Ascending aorta (tissue), 2 donors: Measurements from ENCODE around the gene STRIT1. TPM values are rescaled to one million over a fixed set of nuclear protein-coding genes. Genes with fewer than 3 reads are reported as not detected.

Source experiments
- DNase-seq, 2 donors: peaks; one replicate each; pipeline ENCODE4 v3.0.0-alpha.2; 2019; ENCODE audit warnings: low spot score in 2 of 2
- H3K27ac ChIP-seq, 2 donors: fragments of 200-600 bp; sonication (generic); one replicate each; pipeline ENCODE4 v1.5.1; 2016 to 2017; ENCODE audit warnings: mild to moderate bottlenecking in 1 of 2
- H3K27me3 ChIP-seq: fragments of 200-600 bp; sonication (generic); one replicate; pipeline ENCODE4 v1.5.1; 2017
- H3K36me3 ChIP-seq, 2 donors: fragments of 200-600 bp; sonication (generic); one replicate each; pipeline ENCODE4 v1.5.1; 2016
- H3K4me1 ChIP-seq, 2 donors: fragments of 200-600 bp; sonication (generic); one replicate each; pipeline ENCODE4 v1.5.1; 2016 to 2017; ENCODE audit warnings: mild to moderate bottlenecking in 1 of 2
- H3K4me3 ChIP-seq, 2 donors: fragments of 200-600 bp; sonication (generic); one replicate each; pipeline ENCODE4 v1.5.1; 2016 to 2017; ENCODE audit warnings: mild to moderate bottlenecking in 1 of 2
- H3K9me3 ChIP-seq, 2 donors: fragments of 200-600 bp; sonication (generic); one replicate each; pipeline ENCODE4 v1.5.1; 2016
- intact Hi-C: fragments of 100-400 bp; cut with DNase I; formaldehyde crosslinking; loops from one replicate; pipeline ENCODE4 v1.15.1; 2023
- total RNA-seq: library from RNA; depleted of rRNA; stranded (reverse); fragments of >200 nt; gene quantifications from one replicate; pipeline ENCODE4 v1.1.0, GENCODE V29; 2016
- TF ChIP-seq, protein P1 (sequence below), 3 experiments: fragments of 200-600 bp in 2 of 3; fragments of 450-650 bp in 1 of 3; sonication (generic) in 2 of 3; IDR thresholded peaks; one replicate each; pipeline ENCODE4 v1.5.1; 2016 to 2019; ENCODE audit warnings: antibody characterized with exemption in 3 of 3, mild to moderate bottlenecking in 1 of 3, moderate library complexity in 1 of 3

Gene STRIT1
- not detected for total RNA-seq

DNA sequence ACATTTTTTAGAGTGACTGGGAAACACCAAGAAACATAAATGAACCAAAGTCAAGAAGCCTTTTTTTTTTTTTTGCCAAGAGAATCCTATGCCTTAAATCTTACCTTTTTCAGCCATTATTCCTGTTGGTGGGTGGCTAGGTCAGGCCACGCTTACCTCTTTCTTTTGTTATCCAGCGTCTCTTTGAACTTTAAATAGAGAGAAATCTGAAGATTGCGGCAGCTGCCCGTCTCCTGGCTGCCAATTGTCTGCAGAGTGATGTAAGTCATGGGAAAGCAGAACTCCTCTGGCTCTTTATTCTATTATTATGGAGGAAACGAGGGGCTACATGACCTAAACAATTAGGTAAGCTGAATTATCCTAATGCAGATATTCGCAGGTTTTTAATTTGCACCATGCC is at the start of gene STRIT1:
TSS of gene STRIT1 (minus strand) at position 168 of the 400 bp plus-strand sequence.
- Histone ChIP-seq H3K9me3 (peaks cover 0 to 11% of the 10 kb centered on the region in 2 donors), H3K4me3 (no peak within 1 kb of the TSS), H3K36me3 (no peaks in the 10 kb centered on the region), H3K27me3 (no peaks in the 10 kb centered on the region), H3K4me1 (no peaks in the 10 kb centered on the region), H3K27ac (no peak within 1 kb of the TSS)
- no peak for DNase-seq
- intact Hi-C loops: no loop called here
- TF ChIP-seq, protein P1, sequence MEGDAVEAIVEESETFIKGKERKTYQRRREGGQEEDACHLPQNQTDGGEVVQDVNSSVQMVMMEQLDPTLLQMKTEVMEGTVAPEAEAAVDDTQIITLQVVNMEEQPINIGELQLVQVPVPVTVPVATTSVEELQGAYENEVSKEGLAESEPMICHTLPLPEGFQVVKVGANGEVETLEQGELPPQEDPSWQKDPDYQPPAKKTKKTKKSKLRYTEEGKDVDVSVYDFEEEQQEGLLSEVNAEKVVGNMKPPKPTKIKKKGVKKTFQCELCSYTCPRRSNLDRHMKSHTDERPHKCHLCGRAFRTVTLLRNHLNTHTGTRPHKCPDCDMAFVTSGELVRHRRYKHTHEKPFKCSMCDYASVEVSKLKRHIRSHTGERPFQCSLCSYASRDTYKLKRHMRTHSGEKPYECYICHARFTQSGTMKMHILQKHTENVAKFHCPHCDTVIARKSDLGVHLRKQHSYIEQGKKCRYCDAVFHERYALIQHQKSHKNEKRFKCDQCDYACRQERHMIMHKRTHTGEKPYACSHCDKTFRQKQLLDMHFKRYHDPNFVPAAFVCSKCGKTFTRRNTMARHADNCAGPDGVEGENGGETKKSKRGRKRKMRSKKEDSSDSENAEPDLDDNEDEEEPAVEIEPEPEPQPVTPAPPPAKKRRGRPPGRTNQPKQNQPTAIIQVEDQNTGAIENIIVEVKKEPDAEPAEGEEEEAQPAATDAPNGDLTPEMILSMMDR (IDR thresholded peaks at IDR 0.05): no peak

DNA sequence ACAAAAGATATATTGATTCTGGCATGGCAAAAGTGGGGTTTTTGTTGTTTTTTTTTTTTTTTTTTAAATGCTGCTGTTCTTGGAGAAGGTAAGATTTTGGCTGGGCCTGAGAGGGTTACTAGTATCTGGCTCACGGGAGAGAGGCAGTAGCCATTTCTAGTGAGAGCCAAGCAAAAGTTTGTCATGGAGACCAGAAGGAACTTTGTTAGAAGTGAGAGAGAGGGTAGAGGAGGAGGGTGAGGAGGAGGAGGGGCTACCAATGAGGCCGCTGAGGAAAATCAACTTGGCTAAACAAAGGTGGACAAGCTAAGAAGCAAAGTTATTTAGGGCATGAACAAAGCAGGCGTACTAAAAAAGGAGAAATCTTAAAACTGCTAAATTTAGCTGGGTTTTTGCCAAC is 48.9 kb upstream of the STRIT1 start:
- intact Hi-C loops: no loop called here
- no peak overlapping the region for H3K4me3 ChIP-seq
- H3K27ac ChIP-seq: no peak overlapping the region
- DNase-seq: no peak
- no peaks in the 10 kb centered on the region for H3K9me3 ChIP-seq
- no peaks in the 10 kb centered on the region for H3K4me1 ChIP-seq
- TF ChIP-seq, protein P1 (IDR thresholded peaks at IDR 0.05): no peak
- H3K27me3 ChIP-seq: no peaks in the 10 kb centered on the region
- no peaks in the 10 kb centered on the region for H3K36me3 ChIP-seq

DNA sequence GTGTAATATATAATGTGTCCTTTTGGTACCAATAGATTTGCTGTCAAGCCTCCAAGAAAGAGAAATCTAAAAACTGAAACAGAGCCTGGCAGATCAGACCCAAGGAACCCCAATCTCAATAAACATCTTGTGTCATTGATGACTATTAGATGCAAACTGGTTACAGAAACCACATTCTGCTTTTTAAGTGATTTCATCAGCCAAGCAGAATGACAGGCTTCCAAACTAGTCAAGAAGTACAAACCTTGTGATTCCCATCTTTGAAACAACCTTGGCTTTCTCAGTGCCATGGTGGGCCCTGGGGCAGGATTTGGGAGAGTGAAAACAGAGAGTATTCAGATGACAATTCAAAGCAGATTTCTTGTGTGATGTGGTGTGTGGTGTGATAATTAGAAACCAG is 45.6 kb upstream of the STRIT1 start:
- Histone ChIP-seq H3K36me3 (no peaks in the 10 kb centered on the region), H3K4me1 (no peaks in the 10 kb centered on the region), H3K9me3 (no peaks in the 10 kb centered on the region), H3K4me3 (no peak overlapping the region), H3K27me3 (no peaks in the 10 kb centered on the region), H3K27ac (no peak overlapping the region)
- intact Hi-C loops: no loop called here
- TF ChIP-seq, protein P1 (IDR thresholded peaks at IDR 0.05): no peak
- DNase-seq: no peak

DNA sequence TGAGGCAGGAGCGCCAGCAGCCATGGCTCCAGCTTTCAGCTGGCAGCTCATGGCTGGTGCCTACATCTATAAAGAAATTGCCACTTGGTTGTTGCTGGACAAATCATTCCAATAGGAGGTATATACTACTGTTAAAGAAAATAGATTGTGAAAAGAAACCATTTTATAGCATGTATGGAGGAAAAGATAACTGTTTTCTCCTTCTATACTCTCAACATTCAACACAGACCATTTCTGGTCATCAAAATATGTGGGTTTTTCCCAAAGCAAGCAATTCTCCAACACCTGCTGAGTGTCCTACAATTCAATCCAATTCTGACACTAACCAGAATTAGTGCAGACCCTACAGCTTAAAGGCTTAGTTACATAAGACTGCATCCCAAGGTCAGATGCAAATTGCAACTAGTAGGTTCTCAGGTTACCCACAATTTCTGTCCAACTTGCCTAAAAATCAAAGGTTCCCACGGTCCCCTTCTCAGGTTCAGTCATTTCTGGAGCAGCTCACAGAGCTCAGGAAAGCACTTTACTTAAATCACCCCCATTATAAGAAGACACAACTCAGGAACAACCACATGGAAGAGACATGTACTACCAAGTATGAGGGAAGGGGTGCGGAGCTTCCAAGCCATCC is 42.4 kb upstream of the STRIT1 start:
- DNase-seq: no peak
- Histone ChIP-seq H3K27me3 (no peaks in the 10 kb centered on the region), H3K4me3 (no peak overlapping the region), H3K9me3 (no peaks in the 10 kb centered on the region), H3K4me1 (no peaks in the 10 kb centered on the region), H3K36me3 (no peaks in the 10 kb centered on the region), H3K27ac (no peak overlapping the region)
- intact Hi-C loops: no loop called here
- TF ChIP-seq, protein P1 (IDR thresholded peaks at IDR 0.05): no peak

DNA sequence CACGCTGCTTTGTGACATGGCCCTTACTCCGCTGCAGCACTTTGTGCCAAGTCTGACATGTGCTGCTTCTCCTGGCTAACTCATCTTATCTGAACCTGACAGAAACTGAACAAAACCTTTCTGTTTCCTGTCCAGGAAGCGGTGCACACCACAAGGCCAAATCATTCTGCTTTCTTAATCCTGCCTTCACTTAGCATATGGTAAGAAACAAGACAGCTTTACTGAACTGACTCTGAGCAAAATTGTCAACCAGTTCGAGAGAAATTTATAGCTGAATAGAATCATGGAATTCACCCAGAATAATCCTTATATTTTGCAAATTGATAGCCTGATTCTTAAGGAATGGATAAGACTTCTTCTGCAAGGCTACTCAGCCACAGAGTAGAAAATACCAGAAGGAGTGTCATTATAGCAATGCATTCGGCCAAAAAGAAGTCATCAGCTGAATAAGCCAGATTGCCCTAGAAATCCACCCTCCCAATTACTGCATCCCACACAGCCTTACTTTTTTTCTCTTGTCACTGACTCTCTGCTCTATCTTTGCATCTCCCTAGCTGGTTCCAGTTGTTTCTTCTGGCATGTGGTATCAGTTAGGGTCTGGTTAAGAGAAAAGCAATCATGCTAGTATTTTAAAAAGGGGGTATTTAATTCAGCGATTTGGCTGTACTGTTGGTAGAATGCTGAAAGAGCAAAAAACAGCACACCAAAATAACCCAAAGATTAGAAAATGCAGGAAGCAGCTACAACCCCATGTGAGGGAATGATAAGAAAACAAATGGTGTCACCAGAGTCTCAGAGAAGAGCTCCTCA is 41.6 kb upstream of the STRIT1 start:
- Histone ChIP-seq H3K27me3 (no peaks in the 10 kb centered on the region), H3K36me3 (no peaks in the 10 kb centered on the region), H3K4me3 (no peak overlapping the region), H3K9me3 (no peaks in the 10 kb centered on the region), H3K27ac (no peak overlapping the region), H3K4me1 (no peaks in the 10 kb centered on the region)
- TF ChIP-seq, protein P1 (IDR thresholded peaks at IDR 0.05): no peak
- no peak for DNase-seq
- intact Hi-C loops: no loop called here
